Anterior cingulate cortex (tissue), 58 donors: ENCODE measurements around the gene TSPAN7.
A peak's percentile ranks its signal among the peaks of the same experiment; 100 is the strongest.

Experiments used
- DNase-seq, 58 donors: peaks; one replicate each; lab custom pipeline; 2025; lab: John Stamatoyannopoulos, UW

Gene TSPAN7

DNA sequence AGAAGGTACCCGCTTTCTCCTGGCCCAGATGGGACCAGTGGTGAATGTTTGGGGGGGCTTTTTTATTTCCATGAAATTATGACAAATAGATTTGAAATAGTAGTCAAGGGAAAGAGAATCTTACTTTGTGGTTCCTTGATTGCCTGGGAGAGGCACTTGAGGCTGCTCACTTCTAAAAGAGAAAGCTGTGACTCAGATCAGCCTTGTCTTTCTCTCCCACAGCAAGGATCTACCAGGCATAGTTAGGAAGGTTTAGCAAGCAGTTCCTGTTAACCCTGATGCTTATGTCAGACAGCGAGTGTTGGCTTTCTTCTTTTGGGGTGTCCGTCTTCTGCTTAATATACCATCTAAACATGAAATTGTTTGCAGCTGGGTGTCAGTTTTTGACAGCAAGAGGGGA is 114.5 kb downstream of the TSPAN7 start:
- DNase-seq = no peak

DNA sequence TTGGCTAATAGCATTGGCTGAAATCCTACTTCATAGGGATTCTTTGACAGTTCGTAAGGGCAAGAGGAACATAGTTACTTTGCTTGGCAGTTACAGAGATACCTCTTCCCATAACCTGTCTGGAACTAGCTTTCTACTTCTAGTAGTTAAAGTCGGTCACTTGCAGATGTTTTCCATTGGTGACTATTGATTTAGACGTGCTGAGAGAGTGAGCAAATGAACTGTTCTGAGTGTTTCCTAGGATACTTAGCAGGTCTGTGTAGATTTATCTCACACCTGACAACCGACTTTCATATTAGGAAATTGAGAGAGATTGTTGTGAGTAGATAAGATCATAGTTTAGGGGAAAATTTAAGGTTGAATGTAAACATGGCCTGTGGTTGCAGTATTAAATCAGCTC is 116.8 kb downstream of the TSPAN7 start:
- no peak for DNase-seq

DNA sequence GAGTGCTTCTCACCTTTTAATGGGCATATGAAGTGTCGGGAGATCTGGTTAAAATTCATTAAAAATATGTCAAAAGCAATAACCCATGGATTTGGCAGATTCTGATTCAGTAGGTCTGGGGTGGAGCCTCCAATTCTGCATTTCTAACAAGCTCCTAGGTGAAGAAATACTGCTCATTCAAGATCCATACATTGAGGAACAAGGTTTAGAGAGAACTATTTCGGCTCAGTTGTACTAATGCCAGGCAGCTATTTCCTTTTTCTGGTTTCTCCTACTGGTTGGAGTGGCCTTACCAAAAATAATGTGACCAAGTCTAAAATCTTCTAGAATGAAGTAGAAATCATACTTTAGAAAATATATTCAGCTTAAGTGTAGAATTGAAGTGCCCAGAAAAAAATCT is 117.5 kb downstream of the TSPAN7 start:
- DNase-seq = no peak

DNA sequence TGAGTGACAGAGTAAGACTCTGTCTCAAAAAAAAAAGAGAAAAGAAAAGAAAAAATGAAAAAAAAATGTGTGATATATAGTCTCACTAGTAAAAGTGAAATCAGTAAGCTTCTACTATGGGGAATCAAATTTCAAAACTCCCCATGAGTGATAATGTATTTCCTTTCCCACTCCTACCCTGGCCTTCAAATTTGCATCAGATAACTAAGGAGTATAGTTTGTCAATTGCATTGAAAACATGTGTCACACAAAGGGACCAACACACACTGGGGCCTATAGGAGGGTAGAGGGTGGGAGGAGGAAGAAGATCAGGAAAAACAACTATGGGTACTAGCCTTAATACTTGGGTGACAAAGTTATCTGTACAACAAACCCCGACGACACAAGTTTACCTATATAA is 118.4 kb downstream of the TSPAN7 start:
- no peak for DNase-seq

DNA sequence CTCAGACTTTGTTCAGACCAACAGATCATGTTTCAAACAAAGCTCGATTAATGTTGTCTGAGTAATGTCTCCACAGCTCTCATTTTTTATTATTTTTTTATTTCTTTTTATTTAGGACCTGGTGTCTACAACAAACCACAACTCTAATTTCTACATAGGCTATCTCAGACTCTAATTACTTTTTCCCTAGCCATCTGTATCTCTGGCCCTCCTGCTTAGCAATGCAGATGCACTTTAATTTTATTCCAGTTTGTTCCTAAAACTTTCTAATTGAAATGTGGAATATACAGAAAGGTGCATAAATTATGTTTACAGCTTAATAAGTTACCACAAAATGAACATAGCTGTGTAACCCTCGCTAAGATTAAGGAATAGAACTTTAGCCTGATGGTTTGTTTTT is 120.8 kb downstream of the TSPAN7 start:
- DNase-seq = no peak

DNA sequence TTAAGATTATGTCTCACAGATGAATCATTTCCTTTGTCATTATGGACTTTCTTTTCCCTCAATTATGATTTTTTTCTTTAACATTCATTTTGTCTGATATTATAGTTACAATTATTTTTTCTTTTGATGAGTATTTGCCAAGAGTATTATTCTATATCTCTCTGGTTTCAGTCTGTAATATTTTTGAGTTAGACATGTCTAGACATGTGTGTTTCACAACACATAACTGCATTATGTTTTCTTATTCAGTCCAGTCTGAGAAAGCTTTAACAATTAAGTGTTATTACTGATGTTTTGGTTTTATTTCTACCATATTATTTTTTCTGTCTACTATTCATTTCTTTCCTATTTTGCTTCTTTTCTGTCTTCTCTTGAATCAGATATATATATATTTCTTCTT is 131.6 kb downstream of the TSPAN7 start:
- no peak for DNase-seq

DNA sequence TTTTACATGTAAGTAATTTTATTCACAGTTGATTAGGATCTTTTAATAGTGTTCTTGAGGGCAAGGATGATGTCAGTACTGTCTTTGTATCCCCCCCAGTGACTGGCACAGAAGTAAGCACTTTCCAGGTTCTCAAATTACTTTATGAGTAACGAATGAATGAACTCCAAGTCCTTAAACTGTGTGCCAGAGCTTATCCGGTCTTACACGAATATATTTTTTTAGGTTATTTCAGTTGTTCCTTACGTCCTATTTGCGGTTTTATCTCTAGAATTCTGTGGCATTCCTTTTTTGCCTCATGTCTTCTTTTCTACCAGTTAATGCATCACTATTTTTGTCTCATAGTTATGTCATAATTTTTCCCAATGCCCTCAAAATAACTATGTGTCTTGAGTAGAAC is 133.1 kb downstream of the TSPAN7 start:
- DNase-seq = no peak

DNA sequence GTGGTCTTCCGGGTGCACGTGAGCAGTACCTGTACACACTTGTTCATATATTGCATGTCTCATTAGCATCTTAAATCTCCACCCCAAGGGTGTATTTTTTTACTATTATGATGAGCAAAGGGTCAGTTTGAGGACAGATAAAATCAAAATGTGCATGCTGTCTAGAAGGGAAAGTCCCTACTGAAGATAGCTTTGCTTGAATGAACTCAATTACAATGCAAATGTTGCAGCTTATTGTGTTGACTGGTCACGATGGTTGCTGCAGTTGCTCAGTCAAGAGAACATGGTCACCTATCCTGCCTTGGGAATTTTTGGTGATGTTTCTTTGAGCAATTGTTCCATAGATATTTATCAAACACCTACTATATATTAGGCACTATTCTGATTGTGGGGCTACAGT is 136.1 kb downstream of the TSPAN7 start:
- DNase-seq = no peak

DNA sequence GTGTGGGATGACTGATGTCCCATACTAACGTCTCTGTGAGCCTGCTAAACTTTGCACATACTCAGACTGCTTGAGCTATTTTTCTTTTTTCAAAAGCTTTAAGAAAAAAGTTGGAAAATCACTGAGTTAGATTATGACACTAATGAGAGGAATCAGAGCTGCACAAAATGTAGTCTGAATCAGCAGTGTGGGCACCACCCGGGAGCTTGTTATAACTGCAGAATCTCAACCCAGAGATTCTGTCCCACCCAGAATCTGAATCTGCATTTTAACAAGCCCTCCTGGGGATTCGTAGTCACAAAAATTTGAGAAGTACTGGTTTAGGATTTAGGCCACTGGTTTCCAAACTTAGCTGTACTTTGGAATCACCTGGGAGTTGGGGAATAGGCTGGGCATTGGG is 137.8 kb downstream of the TSPAN7 start:
- DNase-seq = peak in 6 of 58 donors; percentile 0 to 12 (median 0)

DNA sequence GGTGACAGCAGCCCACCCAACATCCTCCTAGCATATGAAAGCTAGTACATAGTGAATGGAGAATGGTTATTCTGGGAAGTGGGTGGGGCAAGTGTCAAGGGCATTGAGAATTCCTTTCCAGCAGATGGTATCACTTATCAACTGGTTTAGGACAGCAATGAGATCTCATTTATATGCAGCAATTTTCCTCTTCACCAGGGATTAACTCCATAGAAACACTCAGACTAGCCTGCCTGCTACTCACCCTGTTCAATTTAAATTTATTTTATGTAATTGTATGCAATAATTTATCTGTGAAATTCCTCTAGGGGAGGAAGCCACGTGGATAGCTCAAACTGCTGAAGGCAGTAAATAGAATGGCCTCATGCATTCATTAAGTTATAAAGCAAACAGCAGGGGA is 138.4 kb downstream of the TSPAN7 start:
- no peak for DNase-seq

DNA sequence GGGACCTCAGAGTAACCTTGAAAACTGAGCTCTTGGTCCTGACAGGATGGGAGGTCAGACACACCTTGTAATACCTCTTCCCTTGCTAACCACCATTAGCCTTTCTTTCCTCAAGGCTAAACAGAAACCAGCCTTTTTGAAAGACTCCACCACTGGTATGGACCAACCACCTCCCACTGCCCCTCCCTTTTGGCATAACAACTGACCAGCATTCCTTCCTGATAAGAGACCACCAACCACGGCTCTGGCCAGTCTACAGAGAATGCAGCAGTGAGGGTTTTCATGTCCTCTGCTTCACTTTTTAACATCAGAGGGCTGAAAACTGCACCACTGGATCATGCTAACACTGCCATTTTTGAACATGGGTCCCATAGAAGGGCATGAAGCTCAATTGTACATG is 139.7 kb downstream of the TSPAN7 start:
- DNase-seq = no peak

DNA sequence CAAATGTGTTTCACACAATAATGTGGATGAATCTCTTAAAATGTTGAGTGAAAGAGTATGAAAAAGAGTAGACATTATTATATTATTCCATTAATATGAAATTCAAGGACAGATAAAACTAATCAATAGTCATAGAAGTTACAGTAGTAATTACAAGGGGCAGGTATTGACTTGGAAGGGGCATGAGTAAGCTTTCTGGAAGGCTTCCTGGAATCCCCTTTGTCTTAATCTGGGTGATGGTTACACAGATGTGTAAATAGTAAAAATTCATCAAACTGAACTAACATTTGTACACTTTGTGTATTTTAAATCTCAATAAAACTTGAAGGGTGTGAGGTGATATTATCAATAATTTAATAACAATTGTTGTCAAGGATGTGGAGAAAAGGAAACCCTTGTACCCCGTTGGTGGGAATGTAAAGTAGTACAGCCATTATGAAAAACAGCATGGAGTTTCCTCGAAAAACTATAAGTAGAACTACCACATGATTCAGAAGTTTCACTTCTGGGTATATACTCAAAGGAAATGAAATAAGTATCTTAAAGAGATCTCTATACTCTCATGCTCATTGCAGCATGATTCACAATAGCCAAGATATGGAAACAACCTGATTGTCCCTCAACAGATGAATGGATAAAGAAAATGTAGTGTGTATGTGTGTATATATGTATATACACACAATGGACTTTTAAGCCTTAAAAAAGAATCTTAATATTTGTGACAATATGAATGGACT is 143.0 kb downstream of the TSPAN7 start:
- no peak for DNase-seq

DNA sequence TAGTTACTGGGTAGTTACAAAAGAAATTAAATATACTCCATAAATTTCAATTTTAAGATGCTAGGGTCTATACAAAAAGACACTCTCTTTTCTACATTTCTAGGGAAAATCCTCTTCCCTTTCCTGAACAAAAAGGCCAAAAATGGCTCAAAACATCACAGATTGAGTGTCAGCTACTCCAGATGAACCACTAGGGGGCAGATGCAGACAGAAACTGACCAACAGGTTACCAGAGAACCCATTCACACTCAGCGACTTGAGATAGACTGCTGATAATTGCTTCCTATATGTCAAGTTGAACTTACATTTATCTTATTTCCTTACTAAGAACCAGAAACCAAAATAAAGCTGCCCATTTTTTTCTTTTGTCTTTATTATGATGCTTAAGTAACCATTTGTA is 156.5 kb downstream of the TSPAN7 start:
- no peak for DNase-seq

DNA sequence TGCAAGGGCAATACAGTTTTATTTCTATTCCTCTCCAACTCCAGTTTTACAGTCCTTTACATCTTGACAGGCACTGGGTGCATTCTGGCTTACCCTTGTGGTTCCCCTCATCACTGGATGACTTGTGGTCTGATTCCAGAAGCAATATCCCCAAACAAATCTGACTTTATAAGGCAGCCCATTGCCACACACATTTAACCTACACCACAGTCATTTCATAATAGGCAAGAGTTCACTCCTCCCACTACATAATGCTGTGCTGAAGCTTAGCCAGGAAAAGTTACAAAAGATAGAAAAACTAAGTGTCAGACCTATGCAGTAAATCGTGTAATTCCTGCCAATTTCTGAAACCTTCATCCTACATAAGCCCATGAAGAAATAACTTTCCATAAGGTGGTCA is 157.0 kb downstream of the TSPAN7 start:
- DNase-seq = no peak

DNA sequence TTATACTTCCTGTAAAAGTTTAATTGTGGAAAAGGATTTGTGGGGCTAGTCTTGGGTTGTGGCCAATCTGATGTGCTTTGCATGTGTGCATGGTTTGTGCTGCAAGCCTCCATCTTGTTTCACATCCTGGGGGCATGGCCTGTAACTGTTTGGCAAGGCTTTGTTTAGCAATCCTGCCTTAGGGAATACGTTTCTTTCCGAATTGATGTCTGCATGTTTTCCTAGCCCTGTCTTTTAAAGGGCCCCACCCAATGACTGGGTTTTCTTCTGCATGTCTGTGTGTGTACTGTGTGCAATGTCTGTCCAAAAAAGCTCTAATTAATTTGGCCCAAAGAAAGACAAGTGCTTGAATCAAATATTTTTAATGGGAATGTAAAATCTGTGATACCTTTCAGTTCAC is 165.3 kb downstream of the TSPAN7 start:
- no peak for DNase-seq

DNA sequence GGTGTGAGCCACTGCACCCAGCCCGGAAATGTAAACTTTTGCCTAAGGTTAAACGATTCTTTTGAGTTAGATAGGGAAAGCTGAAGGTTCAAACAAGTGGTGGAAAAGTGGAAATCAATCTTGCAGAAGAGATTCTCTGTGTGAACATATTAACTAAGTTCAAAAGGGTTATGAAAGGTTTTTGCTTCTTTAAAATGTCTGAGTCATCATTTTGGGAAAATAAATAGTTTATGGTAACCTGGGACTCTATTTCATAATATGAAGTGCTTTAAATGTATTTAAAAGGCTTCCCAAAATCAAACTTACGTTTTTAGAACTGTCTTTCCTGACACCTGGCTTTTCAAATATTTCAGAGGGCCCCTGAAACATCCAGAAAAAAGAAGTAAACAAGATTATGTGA is 166.3 kb downstream of the TSPAN7 start:
- DNase-seq = no peak

DNA sequence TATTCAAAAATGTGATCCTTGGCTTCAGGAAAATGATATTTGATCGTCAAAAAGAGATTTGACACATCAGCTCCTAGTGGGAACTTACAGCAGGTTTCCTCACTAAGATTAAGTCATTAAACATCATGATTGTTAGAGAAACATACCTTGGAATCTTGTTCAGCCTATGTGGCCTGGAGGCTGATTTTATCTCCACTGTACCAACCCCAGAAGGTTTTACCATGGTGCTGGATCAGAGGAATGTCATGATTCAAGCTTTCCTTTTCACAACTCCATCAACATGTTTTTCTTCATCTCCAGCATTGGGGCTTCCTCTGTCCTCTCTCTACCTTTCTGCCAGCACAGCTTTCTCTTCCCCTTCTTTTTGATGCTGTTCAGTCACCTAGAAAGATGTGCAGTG is 171.5 kb downstream of the TSPAN7 start:
- DNase-seq = no peak
